Activated CD4-positive, alpha-beta T cell treated with anti-CD3 and anti-CD28 coated beads, Interleukin-2, amount 50 U/mL, for 4 hours (primary cell): ENCODE data around the gene TUBB8B.
"Not testable (repeated sequence)": the region's sequence is repeated elsewhere in the genome, so short reads cannot be mapped to it uniquely, and the experiment has no call there.

ENCODE experiments used
- DNase-seq, 2 experiments: peaks; one replicate each; pipeline ENCODE4 v3.0.0-alpha.2; 2020

The TUBB8B gene

DNA sequence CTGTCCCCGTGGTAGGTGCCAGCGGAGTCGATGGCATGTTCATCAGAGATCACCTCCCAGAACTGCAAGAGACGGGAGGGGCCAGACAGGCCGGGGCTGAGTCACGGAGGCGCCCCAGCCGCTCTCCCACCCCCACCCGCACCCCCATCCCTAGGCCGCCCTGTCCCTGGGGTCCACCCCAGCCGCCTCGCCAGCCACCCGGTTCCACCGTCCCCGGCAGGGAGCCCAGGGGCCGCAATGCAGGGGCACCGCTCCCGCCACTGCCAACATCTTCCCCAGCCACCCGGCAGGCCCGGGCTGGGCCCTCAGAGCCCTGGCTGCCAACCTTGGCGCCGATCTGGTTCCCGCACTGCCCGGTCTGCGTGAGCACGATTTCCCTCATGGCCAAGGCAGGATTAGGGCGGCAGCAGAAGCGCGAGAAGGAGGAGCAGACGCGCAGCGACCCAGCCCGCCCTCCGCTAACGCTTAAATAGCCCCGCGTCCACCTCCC, at the start of gene TUBB8B:
TSS of gene TUBB8B (minus strand) at position 440 of the 490 bp plus-strand sequence. CDS start at position 382, 58 bp downstream.
- DNase-seq = not testable (repeated sequence)

DNA sequence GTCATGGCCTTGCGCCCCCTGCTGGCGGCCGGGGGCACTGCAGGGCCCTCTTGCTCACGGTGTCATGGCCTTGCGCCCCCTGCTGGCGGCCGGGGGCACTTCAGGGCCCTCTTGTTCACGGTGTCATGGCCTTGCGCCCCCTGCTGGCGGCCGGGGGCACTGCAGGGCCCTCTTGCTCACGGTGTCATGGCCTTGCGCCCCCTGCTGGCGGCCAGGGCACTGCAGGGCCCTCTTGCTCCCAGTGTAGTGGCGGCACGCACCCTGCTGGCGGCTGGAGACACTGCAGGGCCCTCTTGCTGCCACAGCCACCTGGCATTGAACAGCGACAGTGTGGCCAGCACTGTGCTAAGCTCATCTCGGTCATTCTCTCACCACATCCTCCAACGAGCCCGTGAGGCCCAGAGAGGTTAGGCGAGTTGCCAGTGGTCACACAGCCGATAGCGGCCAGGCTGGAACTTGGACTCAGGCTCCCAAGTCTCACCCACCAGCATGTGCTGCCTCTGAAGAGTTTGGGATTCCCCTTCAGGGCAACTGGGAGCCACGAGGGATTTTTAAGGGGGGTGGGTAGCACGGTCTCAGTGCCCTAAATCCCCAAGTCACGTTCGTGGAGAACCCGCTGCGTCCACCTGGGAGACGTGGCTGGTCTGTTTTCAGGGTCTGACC, 48.0 kb upstream of the TUBB8B start:
- DNase-seq = not testable (repeated sequence)

DNA sequence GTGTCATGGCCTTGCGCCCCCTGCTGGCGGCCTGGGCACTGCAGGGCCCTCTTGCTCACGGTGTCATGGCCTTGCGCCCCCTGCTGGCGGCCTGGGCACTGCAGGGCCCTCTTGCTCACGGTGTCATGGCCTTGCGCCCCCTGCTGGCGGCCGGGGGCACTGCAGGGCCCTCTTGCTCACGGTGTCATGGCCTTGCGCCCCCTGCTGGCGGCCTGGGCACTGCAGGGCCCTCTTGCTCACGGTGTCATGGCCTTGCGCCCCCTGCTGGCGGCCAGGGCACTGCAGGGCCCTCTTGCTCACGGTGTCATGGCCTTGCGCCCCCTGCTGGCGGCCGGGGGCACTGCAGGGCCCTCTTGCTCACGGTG, 47.3 kb upstream of the TUBB8B start:
- DNase-seq = not testable (repeated sequence)

DNA sequence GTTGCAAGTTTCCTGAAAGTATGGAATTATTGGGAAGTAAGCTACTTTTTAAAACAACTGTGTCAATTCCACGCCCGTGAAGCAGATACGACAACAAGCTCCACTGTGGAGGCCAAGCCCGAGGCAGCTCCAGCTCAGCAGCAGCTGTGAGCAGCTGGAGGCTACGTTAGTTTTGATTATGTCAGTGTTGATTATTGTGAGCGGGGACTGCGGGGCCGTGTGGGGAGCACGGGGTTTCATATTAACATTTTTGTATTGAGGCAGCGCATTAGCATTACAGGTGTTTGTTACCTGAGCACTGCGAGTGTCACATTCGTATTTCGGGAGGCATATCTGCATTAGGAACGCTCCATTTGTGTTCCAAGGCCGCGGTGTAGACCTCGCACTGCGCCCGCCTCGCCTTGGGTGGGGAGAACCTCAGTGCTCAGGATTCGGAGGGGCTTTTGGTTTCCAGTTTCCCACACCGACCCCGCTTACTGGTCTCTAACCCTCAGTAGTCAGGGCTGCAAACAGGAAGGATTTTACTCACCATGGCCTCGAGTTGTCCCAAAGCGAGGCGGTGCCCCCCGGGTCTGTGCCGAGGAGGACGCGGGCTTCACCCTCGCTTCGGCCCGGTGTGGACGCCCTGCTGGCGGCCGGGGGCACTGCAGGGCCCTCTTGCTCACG, 46.8 kb upstream of the TUBB8B start:
- DNase-seq = not testable (repeated sequence)

DNA sequence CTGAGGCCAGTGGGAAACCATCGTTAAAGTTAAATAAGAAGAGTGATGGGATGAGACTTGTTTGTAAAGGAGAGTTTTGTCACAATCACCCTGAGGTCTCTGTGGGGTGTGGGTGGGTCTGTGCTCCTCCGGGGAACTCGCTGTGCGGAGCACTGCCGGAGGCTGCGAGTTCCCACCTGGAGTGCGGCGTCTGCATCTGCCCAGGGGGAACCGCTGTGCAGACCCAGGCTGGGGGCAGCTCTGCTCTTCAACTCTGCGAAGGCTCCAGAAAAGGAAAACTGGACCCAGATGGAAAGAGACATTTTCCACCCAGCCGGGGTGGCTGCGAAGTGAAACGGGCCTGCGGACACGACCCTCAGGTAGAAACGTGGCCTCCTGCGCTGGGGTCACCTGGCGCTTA, 46.2 kb upstream of the TUBB8B start:
- DNase-seq = not testable (repeated sequence)

DNA sequence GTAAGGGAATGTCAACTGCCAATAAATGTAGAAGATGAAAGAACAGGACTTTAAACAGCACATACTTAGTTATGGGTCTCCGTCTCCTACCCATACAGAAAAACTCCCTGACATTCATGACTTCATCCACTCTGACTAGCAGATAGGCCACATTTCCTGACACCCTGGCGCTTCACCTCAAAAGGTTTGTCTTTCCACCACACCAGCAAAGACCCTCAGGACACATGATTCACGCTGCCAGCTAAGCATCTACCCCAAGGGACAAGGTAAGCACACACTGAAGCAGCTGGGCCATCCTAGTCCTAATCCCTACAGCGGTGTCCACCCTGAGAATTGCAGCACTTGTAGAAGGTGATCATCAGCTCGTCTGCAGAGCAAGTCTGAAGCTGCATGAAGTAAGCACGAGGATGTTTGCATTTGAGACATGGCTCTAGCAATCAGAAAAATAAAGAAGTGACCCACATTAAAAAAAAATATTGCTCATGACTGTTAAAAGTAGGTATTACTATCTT, 44.5 kb upstream of the TUBB8B start:
- DNase-seq = not testable (repeated sequence)

DNA sequence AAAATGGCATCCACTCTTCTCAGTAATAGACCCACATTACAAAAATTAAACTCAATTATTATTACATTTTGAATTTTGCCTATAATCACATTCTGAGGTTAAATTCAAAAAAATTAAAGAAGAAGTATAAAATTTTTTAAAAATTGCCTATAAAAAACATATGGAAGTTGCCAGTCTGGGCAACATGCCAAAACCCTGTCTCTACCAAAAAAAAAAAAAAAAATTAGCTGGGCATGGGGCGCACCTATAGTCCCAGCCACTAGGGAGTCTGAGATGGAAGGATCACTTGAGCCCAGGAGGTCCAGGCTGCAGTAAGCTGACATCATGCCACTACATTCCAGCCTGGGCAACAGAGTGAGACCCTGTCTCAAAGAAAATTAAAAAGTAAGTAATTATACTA, 42.1 kb upstream of the TUBB8B start:
- DNase-seq = not testable (repeated sequence)

DNA sequence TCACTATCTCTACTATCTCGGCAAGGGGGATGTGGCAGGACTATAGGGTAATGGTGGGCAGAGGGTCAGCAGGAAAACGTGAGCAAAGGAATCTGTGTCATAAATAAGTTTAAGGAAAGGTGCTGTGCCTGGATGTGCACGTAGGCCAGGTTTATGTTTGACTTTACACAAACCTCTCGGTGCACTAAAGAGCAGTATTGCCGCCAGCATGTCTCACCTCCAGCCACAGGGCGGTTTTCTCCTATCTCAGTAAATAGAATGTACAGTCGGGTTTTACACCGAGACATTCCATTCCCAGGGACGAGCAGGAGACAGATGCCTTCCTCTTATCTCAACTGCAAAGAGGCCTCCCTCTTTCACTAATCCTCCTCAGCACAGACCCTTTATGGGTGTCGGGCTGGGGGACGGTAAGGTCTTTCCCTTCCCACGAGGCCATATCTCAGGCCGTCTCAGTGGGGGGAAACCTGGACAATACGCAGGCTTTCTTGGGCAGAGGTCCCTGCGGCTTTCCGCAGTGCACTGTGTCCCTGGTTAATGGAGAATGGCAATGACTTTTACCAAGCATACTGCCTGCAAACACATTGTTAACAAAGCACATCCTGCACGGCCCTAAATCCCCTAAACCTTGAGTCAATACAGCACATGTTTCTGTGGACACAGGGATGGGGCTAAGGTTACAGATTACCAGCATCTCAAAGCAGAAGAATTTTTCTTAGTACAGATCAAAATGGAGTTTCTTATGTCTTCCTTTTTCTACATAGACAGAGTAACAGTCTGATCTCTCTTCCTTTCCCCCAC, 41.2 kb upstream of the TUBB8B start:
- not testable (repeated sequence) for DNase-seq

DNA sequence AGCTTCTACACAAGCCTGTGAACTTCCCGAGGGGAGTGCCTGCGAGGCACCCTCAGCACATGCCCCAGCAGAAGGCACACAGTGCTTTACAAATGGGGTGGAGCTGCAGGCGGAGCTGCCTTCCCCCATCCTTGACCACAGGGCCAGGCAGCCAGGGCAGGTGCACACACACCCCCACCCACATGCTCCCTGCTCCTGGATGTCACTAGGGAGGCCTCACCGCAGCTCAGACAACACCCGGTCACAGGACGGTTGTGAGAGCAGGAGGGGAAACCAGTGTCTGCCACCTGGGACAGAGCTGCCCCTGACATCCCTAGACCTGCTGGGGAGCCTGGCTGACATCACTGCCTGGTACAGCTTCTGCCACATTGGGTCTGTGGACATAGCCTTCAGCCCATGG, 39.7 kb upstream of the TUBB8B start:
- not testable (repeated sequence) for DNase-seq

DNA sequence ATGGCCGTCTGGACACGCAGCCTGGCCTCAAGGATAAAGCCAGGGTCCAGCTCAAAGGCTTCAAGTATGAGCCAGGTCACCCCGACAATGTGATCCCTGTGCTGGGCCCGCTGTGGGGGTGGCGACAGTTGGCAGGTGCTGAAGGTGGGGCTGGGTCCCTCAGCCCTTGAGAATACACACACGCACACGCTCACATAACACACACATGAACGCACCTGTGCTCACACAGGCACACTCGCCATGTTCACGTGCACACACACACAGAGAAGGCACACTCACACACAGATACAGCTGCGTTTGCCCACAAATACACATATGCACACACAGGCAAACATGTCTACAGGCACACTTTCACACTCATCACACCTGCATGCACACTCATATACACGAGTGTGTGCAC, 35.4 kb upstream of the TUBB8B start:
- DNase-seq = not testable (repeated sequence)

DNA sequence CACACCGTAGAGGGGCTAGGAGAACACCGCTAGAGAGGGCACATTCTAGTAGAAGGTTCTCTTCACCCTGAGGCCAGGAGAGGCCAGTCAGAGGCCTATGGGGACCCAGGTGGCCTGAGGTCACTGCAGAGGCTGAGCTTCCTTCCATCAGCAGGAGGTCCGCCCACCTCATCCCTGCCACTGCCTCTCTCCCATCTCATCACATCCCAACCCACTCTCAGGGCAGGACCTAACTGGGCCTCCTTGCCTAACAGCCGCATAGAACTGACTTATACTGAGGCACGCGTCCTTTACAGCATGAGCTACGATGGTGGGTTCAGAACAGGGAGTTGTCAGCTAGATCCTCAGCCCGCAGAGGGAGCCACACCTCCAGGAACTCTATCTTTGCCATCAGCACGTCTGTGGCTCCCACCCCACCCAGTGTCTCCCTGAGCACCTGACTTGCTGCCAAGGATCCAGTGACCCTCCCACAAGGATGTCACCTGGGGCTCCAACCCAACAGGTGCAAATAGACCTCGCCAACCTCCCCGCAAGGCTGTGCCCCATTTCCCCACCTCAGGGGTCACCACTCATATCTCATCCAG, 33.3 kb upstream of the TUBB8B start:
- DNase-seq = not testable (repeated sequence)

DNA sequence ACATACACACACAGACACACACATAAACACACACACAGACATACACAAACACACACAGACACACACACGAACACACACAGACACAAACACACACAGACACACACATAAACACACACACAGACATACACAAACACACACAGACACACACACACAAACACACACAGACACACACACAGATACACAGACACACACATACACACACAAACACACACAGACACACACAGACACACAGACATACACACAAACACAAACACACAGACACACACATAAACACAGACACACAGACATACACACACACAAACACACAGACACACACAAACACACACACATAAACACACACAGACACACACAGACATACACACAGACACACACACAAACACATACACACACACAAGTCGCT, 31.5 kb upstream of the TUBB8B start:
- DNase-seq = not testable (repeated sequence)

DNA sequence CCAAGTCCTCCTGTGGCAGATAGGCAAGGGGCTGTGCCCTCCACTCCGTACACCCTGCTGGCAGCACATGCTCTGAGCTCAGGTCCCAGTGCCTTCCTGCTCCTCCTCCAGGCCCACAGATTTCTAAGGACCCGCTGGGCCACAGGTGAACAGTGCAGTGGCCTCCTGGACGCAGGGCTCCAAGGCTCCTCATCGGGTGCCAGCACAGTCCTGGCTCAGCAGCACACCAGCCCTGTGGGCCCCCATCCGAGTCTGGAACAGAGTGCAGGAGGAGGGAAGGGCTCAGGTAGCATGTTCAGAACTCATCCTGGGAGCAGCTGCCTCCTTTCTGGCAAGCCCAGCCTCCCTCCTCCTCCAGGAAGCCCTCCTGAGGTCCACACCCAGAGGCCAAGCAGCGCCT, 30.8 kb upstream of the TUBB8B start:
- DNase-seq = not testable (repeated sequence)

DNA sequence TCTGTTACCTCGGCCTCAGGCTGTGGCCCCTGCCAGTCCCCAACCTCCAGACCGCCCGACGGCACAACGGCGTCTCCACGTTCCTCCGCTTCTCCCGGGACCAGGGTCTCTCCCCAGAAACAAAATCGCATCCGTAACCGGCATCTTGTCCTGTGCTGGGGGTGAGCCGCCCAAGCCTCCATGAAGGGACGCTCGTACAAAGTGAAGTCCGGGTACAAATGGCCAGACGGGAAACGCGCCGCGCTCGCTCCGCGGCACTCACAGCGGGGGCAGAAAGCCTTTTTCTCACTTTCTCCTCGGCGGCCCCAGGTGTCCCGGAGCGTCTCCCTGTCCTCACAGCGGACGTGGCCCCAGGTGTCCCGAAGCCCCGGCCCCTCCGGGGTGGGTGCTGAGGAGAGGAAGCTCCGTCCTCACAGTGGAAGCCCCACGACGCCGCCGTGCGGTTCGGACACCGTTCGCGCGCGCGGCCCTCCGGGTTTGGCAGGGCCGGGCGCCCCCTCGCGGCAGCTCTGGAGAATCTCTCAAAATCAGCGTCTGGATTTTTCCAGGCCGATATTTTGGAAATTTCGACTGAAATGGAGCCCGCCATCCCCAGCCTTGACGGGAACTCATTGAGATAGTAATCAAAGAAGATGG, 26.2 kb upstream of the TUBB8B start:
- not testable (repeated sequence) for DNase-seq

DNA sequence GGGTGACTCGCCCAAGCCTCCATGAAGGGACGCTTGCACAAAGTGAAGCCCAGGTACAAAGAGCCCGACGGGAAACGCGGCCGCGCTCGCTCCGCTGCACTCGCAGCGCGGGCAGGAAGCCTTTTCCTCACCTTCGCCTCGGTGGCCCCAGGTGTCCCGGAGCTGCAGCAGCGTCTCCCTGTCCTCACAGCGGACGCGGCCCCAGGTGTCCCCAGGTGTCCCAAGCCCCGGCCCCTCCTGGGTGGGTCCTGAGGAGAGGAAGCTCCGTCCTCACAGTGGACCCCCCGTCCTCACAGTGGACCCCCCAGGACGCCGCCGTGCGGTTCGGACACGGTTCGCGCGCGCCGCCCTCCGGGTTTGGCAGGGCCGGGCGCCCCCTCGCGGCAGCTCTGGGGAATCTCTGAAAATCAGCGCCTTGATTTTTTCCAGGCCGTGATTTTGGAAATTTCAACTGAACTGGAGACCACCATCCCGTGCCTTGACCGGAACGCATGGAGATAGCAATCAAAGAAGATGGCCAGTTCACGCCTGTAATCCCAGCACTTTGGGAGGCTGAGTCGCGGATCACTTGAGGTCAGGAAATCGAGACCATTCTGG, 23.9 kb upstream of the TUBB8B start:
- not testable (repeated sequence) for DNase-seq

DNA sequence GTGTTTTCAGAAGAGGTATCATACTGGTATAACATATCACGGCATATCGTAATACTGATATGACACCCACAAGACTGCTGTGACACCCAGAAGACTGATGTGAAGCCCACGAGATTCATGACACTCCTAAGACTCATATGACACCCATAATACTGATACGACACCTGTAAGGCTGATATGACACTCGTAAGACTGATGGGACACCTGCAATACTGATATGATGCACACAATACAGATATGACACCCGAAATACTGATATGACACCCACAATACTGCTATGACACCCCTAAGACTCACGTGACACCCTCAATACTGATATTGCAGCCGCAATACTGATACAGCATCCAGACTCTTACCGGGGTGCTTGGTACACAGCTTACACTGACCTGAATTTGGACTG, 18.3 kb upstream of the TUBB8B start:
- DNase-seq = not testable (repeated sequence)

DNA sequence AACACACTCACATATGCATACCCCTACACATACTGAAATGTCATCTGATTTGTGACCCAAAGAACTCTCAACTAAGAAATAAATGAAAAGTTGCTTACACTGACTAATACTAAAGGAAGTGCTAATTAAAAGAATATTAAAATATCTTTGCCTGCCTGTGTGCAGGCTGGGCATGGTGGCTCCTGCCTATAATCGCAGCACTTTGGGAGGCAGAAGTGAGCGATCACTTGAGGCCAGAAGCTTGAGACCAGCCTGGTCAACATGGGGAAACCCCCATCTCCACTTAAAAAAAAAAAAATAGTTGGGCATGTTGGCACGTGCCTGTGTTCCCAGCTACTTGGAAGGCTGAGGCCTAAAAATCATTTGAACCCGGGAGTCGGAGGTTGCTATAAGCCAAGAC, 14.9 kb upstream of the TUBB8B start:
- DNase-seq = not testable (repeated sequence)

DNA sequence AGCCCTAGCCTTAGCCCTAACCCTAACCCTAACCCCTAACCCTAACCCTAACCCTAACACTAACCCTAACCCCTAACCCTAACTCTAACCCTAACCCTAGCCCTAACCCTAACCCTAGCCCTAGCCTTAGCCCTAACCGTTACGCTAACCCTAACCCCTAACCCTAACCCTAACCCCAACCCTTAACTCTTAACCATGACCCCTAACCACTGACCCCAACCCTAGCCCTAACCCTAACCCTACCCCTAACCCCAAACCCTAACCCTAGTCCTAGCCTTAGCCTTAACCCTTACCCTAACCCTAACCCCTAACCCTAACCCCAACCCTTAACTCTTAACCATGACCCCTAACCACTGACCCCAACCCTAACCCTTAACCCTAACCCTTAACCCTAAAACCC, 14.2 kb upstream of the TUBB8B start:
- DNase-seq = not testable (repeated sequence)

DNA sequence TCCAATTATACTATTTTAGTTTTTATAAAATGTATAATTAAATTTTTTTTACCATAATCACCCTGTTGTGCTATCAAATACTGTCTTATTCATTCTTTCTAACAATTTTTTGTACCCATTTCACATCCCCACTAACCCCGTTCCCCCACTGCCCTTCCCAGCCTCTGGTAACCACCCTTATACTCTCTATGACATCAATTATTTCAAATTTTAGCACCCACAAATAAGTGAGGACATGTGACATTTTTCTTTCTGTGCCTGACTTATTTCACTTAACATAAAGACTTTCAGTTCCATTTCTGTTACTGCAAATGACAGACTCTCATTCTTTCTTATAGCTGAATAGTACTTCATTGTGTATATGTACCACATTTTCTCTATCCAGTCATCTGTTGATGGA, 5.0 kb upstream of the TUBB8B start:
- DNase-seq = not testable (repeated sequence)

DNA sequence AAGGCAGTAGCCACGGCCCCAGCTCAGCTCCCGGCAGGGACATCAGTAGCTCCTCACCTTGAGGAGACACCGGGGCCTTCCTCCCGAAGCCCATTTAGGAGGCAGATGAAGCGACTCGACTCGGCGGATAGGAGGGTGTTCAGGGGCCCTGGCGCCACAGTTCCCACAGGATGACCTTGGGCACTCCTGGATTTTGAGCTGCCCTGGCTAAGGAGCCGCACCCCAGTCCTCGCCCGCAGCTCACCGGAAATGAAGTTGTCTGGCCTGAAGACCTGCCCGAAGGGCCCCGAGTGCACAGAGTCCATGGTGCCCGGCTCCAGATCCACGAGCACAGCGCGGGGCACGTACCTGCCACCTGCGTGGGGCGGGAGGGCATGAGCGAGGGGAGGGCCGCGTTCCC, 719 bp downstream of the TUBB8B start:
- not testable (repeated sequence) for DNase-seq

DNA sequence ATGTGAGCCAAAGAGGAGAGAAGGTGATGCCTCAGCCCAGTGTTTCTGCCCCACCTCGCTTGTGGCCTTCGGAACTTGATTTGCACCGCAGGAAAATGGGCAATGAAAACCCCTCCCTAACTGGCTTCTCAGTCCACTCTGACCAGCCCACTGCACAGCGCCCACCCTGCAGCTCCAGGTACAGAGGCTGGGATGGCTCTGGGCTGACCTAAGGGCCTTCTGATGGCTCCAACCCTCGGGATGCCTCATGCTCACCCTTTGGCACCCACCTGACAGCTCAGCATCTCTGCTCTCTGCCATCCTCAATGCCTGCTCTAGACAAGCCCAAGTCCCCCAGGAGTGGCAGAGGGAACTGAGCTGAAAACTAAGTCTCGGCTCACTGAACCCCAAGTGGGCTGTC, 36.2 kb downstream of the TUBB8B start:
- DNase-seq = not testable (repeated sequence)

DNA sequence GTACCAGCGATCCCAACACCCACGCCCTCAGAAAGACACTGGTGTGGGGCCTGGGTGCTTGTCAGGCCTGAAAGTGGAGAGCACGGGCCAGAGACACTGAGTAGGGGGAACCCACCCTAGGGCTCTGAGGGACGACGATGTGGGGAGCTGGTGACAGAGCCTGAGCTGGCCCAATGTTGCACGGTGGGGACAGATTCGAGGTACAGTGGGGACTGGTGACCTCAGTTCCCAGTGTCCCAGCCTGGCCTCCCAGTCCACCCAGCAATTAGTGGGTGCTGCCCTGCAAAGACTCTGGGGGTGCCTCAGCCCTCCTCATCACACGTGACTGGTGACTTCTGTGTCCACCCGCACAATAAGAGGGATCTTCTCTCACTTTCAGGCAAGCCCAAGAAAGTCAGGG, 36.6 kb downstream of the TUBB8B start:
- DNase-seq = not testable (repeated sequence)
